H1 (cell line): ENCODE results near the gene FRA10AC1. TPM values are rescaled to one million over a fixed set of nuclear protein-coding genes. Genes with fewer than 3 reads are reported as not detected.

Experiments
- CTCF ChIA-PET: fragments of 300-600 bp; sonication (Branson Sonifier 250); formaldehyde crosslinking; loops from one replicate; lab custom pipeline; 2021; ENCODE audit not compliant: partially characterized antibody; lab: Charles Lee
- POLR2A ChIA-PET: fragments of 300-600 bp; sonication (Branson Sonifier 250); formaldehyde crosslinking; loops from one replicate; lab custom pipeline; 2021; ENCODE audit warnings: inconsistent platforms; ENCODE audit not compliant: partially characterized antibody; lab: Charles Lee
- DNase-seq, 2 experiments: peaks; one replicate each; pipeline versions ENCODE4 v3.0.0 to v3.0.0-alpha.2; 2010 to 2022; ENCODE audit warnings: low spot score in 2 of 2, low read depth in 1 of 2, mixed read lengths in 1 of 2
- FAIRE-seq: peaks from 2 replicates; lab custom pipeline; 2011; peaks lifted over from hg19 to GRCh38; lab: Jason Lieb, UNC
- H2AFZ ChIP-seq: 2 replicates; pipeline ENCODE4 v1.8.1; 2012; ENCODE audit warnings: low read length, inconsistent platforms
- H2AK5ac ChIP-seq: 2 replicates; pipeline ENCODE4 v1.6.1; 2013; ENCODE audit warnings: low read depth, low read length
- H2BK120ac ChIP-seq: replicated peaks from 2 replicates; pipeline ENCODE3; 2013; ENCODE audit warnings: low read depth, low read length, inconsistent platforms
- H2BK12ac ChIP-seq: 2 replicates; pipeline ENCODE4 v1.6.1; 2013; ENCODE audit warnings: low read depth, low read length
- H2BK15ac ChIP-seq: 2 replicates; pipeline ENCODE4 v1.6.1; 2013; ENCODE audit warnings: low read length
- H2BK20ac ChIP-seq: 2 replicates; pipeline ENCODE4 v1.6.1; 2013; ENCODE audit warnings: low read length
- H2BK5ac ChIP-seq: 2 replicates; pipeline ENCODE4 v1.6.1; 2013; ENCODE audit warnings: low read depth, low read length
- H3K14ac ChIP-seq: 2 replicates; pipeline ENCODE4 v1.6.1; 2013; ENCODE audit warnings: inconsistent platforms; ENCODE audit not compliant: insufficient read length
- H3K18ac ChIP-seq: 2 replicates; pipeline ENCODE4 v1.6.1; 2013; ENCODE audit warnings: low read length; ENCODE audit errors: extremely low read depth
- H3K23ac ChIP-seq: 2 replicates; pipeline ENCODE4 v1.6.1; 2013; ENCODE audit warnings: inconsistent platforms; ENCODE audit not compliant: insufficient read length
- H3K23me2 ChIP-seq: 2 replicates; pipeline ENCODE4 v1.6.1; 2013; ENCODE audit warnings: low read depth, low read length
- H3K27ac ChIP-seq: 2 replicates; pipeline ENCODE4 v1.6.1; 2011; ENCODE audit warnings: low read depth, low read length, inconsistent platforms
- H3K27me3 ChIP-seq, 4 experiments: replicated peaks in 1 of 4; 1 replicate in 1 of 4; 2 replicates in 3 of 4; pipeline versions ENCODE4 v1.6.1 to v1.8.1; 2011 to 2013; ENCODE audit warnings: low read length in 3 of 4, mild to moderate bottlenecking in 3 of 4, inconsistent platforms in 2 of 4, mixed read lengths in 2 of 4, moderate library complexity in 1 of 4; ENCODE audit not compliant: control insufficient read depth in 3 of 4, insufficient read depth in 3 of 4; ENCODE audit errors: extremely low read depth in 1 of 4
- H3K36me3 ChIP-seq, 4 experiments: 2 replicates each; pipeline versions ENCODE4 v1.6.1 to v1.8.1; 2011 to 2013; ENCODE audit warnings: mild to moderate bottlenecking in 4 of 4, low read length in 3 of 4, moderate library complexity in 2 of 4, control low read depth in 1 of 4, inconsistent platforms in 1 of 4; ENCODE audit not compliant: insufficient read depth in 4 of 4, control insufficient read depth in 2 of 4
- H3K4ac ChIP-seq: replicated peaks from 2 replicates; pipeline ENCODE3; 2013; ENCODE audit warnings: low read length, low read depth, mixed read lengths, inconsistent platforms; ENCODE audit not compliant: insufficient read length
- H3K4me1 ChIP-seq, 4 experiments: replicated peaks in 1 of 4; 1 replicate in 1 of 4; 2 replicates in 3 of 4; pipeline versions ENCODE4 v1.6.1 to v1.8.1; 2011 to 2013; ENCODE audit warnings: low read length in 3 of 4, inconsistent platforms in 2 of 4, mixed read lengths in 1 of 4; ENCODE audit not compliant: insufficient read depth in 4 of 4, control insufficient read depth in 3 of 4
- H3K4me2 ChIP-seq, 2 experiments: 2 replicates each; pipeline versions ENCODE4 v1.6.1 to v1.8.1; 2011 to 2013; ENCODE audit warnings: low read depth in 2 of 2, low read length in 2 of 2, control low read depth in 1 of 2, inconsistent platforms in 1 of 2, mild to moderate bottlenecking in 1 of 2; ENCODE audit not compliant: insufficient read depth in 1 of 2
- H3K4me3 ChIP-seq, 4 experiments: fragments of 200-600, 300-600 bp in 1 of 4; sonication (generic), shearing (Covaris generic), sonication (Bioruptor Twin) in 1 of 4; 2 replicates each; pipeline versions ENCODE4 v1.5.1 to v1.8.1; 2011 to 2016; ENCODE audit warnings: low read length in 4 of 4, low read depth in 3 of 4, control low read depth in 2 of 4, inconsistent platforms in 2 of 4, mild to moderate bottlenecking in 2 of 4, mixed read lengths in 1 of 4, moderate library complexity in 1 of 4; ENCODE audit not compliant: insufficient read depth in 2 of 4; ENCODE audit errors: extremely low read depth in 1 of 4
- H3K56ac ChIP-seq: replicated peaks from 2 replicates; pipeline ENCODE3; 2013; ENCODE audit warnings: low read depth, mild to moderate bottlenecking, mixed read lengths, low read length, inconsistent platforms; ENCODE audit not compliant: insufficient read length
- H3K79me1 ChIP-seq: 2 replicates; pipeline ENCODE4 v1.6.1; 2013; ENCODE audit warnings: low read depth, low read length, control low read depth
- H3K79me2 ChIP-seq, 2 experiments: 2 replicates each; pipeline versions ENCODE4 v1.6.1 to v1.8.1; 2012 to 2013; ENCODE audit warnings: low read length in 2 of 2, mild to moderate bottlenecking in 2 of 2, inconsistent platforms in 1 of 2; ENCODE audit not compliant: insufficient read depth in 2 of 2, control insufficient read depth in 1 of 2
- H3K9ac ChIP-seq, 4 experiments: replicated peaks in 1 of 4; 1 replicate in 1 of 4; 2 replicates in 3 of 4; pipeline versions ENCODE4 v1.6.1 to v1.8.1; 2011 to 2013; ENCODE audit warnings: low read depth in 3 of 4, low read length in 3 of 4, control low read depth in 2 of 4, mild to moderate bottlenecking in 2 of 4, moderate library complexity in 2 of 4, inconsistent platforms in 1 of 4; ENCODE audit errors: extremely low read depth in 1 of 4
- H3K9me3 ChIP-seq, 2 experiments: 2 replicates each; pipeline versions ENCODE4 v1.6.1 to v1.8.1; 2012 to 2013; ENCODE audit warnings: mild to moderate bottlenecking in 2 of 2, moderate library complexity in 2 of 2, control low read depth in 1 of 2, inconsistent platforms in 1 of 2, low read depth in 1 of 2, low read length in 1 of 2, mixed read lengths in 1 of 2; ENCODE audit not compliant: insufficient read depth in 2 of 2
- H4K20me1 ChIP-seq, 2 experiments: replicated peaks in 1 of 2; 2 replicates each; pipeline versions ENCODE3 to v1.8.1; 2011 to 2013; ENCODE audit warnings: inconsistent platforms in 2 of 2, low read length in 2 of 2, mild to moderate bottlenecking in 1 of 2; ENCODE audit not compliant: insufficient read depth in 2 of 2, control insufficient read depth in 1 of 2
- H4K5ac ChIP-seq: 2 replicates; pipeline ENCODE4 v1.6.1; 2013; ENCODE audit warnings: low read length, low read depth, mixed read lengths, inconsistent platforms; ENCODE audit not compliant: insufficient read length
- H4K8ac ChIP-seq: 2 replicates; pipeline ENCODE4 v1.8.0; 2013; ENCODE audit warnings: mild to moderate bottlenecking, moderate library complexity, low read length, inconsistent platforms; ENCODE audit not compliant: insufficient read depth; ENCODE audit errors: extremely low read depth
- H4K91ac ChIP-seq: replicated peaks from 2 replicates; pipeline ENCODE3; 2013; ENCODE audit warnings: low read length, mixed read lengths, inconsistent platforms; ENCODE audit not compliant: insufficient read length
- ATF2 ChIP-seq: IDR thresholded peaks from 2 replicates; pipeline ENCODE4 v1.6.1; 2012; ENCODE audit warnings: low read length, inconsistent platforms
- BCL11A ChIP-seq, 2 experiments: IDR thresholded peaks; one replicate each; pipeline ENCODE4 v1.6.1; 2011; ENCODE audit warnings: low read depth in 2 of 2, low read length in 2 of 2, mild to moderate bottlenecking in 2 of 2
- EP300 ChIP-seq, 2 experiments: IDR thresholded peaks; 1 replicate in 1 of 2; 2 replicates in 1 of 2; pipeline ENCODE4 v1.6.1; 2011 to 2012; ENCODE audit warnings: low read depth in 2 of 2, low read length in 2 of 2, mild to moderate bottlenecking in 2 of 2, borderline replicate concordance in 1 of 2, inconsistent platforms in 1 of 2, moderate library complexity in 1 of 2
- JUN ChIP-seq: IDR thresholded peaks from 2 replicates; pipeline ENCODE4 v1.6.1; 2011; ENCODE audit warnings: low read depth, mild to moderate bottlenecking, improper control_type of control experiment, low read length
- KDM4A ChIP-seq: IDR thresholded peaks from one replicate; pipeline ENCODE4 v1.7.1; 2012; ENCODE audit warnings: low read depth, mild to moderate bottlenecking, moderate library complexity, low read length, inconsistent platforms; ENCODE audit not compliant: severe bottlenecking
- NANOG ChIP-seq: IDR thresholded peaks from 2 replicates; pipeline ENCODE4 v1.6.1; 2011; ENCODE audit warnings: low read length, low read depth, mild to moderate bottlenecking, inconsistent platforms; ENCODE audit not compliant: insufficient read depth, poor library complexity, severe bottlenecking
- NRF1 ChIP-seq: IDR thresholded peaks from 2 replicates; pipeline ENCODE4 v1.6.1; 2011; ENCODE audit warnings: mild to moderate bottlenecking, low read depth, low read length, improper control_type of control experiment
- POU5F1 ChIP-seq: IDR thresholded peaks from 2 replicates; pipeline ENCODE4 v1.6.1; 2011; ENCODE audit warnings: low read depth, mild to moderate bottlenecking, low read length, moderate library complexity
- SAP30 ChIP-seq: fragments of 300-600 bp; sonication (generic); IDR thresholded peaks from 2 replicates; pipeline ENCODE4 v1.7.1; 2012; ENCODE audit warnings: low read length, moderate library complexity, mild to moderate bottlenecking, inconsistent platforms; ENCODE audit not compliant: insufficient read depth, insufficient replicate concordance
- SIRT6 ChIP-seq: IDR thresholded peaks from one replicate; pipeline ENCODE4 v1.7.1; 2012; ENCODE audit warnings: low read length, inconsistent platforms
- SP4 ChIP-seq: IDR thresholded peaks from 2 replicates; pipeline ENCODE4 v1.6.1; 2012; ENCODE audit warnings: low read length, inconsistent platforms
- TAF7 ChIP-seq: optimal IDR thresholded peaks from 2 replicates; pipeline ENCODE3; 2011; ENCODE audit warnings: low read depth, mild to moderate bottlenecking, inconsistent platforms, low read length, moderate library complexity, borderline replicate concordance
- TEAD4 ChIP-seq: IDR thresholded peaks from 2 replicates; pipeline ENCODE4 v1.6.1; 2012; ENCODE audit warnings: low read depth, low read length, inconsistent platforms, mixed read lengths
- WGBS, 2 experiments: shearing (Covaris generic) in 1 of 2; methylation state at CpG; one replicate each; pipeline versions ENCODE4 v1.1.6 to v1.1.7; 2013 to 2015; ENCODE audit warnings: low lambda C conversion rate in 2 of 2, mixed read lengths in 2 of 2, inconsistent platforms in 1 of 2, low coverage in 1 of 2, missing lambda C conversion rate in 1 of 2; ENCODE audit not compliant: insufficient replicate concordance in 2 of 2, insufficient coverage in 1 of 2, insufficient read length in 1 of 2; ENCODE audit errors: extremely low coverage in 1 of 2, missing lambda C conversion rate in 1 of 2; 5-methylcytosine and 5-hydroxymethylcytosine counted together
- polyA plus RNA-seq, 7 experiments: library from polyadenylated mRNA; depleted of rRNA in 3 of 7; stranded (reverse) in 5 of 7; unstranded in 2 of 7; fragments of >200 nt in 5 of 7; fragments of 200-250 nt in 2 of 7; gene quantifications; 1 replicate in 5 of 7; 2 replicates in 1 of 7; 4 replicates in 1 of 7; pipeline versions ENCODE4 v1.2.1 to v1.2.3, GENCODE V29; 2011 to 2013; ENCODE audit warnings: missing spikeins in 2 of 7, mixed read lengths in 2 of 7
- total RNA-seq: library from RNA; stranded (reverse); fragmentation: NEBNext Ultra II Directional; extraction: Animal tissue kit (Norgen Biotek cat#: 25700); gene quantifications from 2 replicates; pipeline ENCODE4 v1.2.1, GENCODE V29; 2021

Gene FRA10AC1
- total and polyA plus RNA-seq, 2 of the 8 experiments (the other 6 are each of a cell fraction or from before 2014, with no cell fraction given), result 4.4 to 13.5 TPM

GRCh38 chr10:93639791-93640190 lies 62.6 kb downstream of the FRA10AC1 start:
- Histone ChIP-seq H3K4me1 (no peaks in the 10 kb centered on the region), H3K27ac (no peak overlapping the region), H4K20me1 (no peaks in the 10 kb centered on the region), H2AK5ac (no peak overlapping the region), H3K23me2 (no peaks in the 10 kb centered on the region), H2BK5ac (no peak overlapping the region), H3K14ac (no peak overlapping the region), H2BK20ac (no peak overlapping the region), H3K4me2 (no peak overlapping the region), H3K4me3 (no peak overlapping the region), H3K9me3 (no peaks in the 10 kb centered on the region), H2AFZ (no peak overlapping the region), H3K27me3 (no peaks in the 10 kb centered on the region), H4K5ac (no peak overlapping the region), H3K56ac (no peak overlapping the region), H2BK120ac (no peak overlapping the region), H4K91ac (no peak overlapping the region), H3K79me2 (no peaks in the 10 kb centered on the region), H3K79me1 (no peaks in the 10 kb centered on the region), H3K36me3 (no peaks in the 10 kb centered on the region), H3K4ac (no peak overlapping the region), H3K23ac (no peak overlapping the region), H4K8ac (no peak overlapping the region), H2BK15ac (no peak overlapping the region), H3K9ac (no peak overlapping the region), H2BK12ac (no peak overlapping the region), H3K18ac (no peak overlapping the region)
- 91% methylated on average over 7 of the region's 7 CpGs; no CpG with 5 or more reads in 1 of the 2 experiments for WGBS, 2 experiments
- ChIA-PET POLR2A (no interaction called here), CTCF (interaction anchor here (1.0 kb wide), 1 partner anchor 9 kb away, joined by 3 read pairs; no protein-coding TSS in a partner anchor)
- FAIRE-seq (no peak), DNase-seq (no peak)
- TF ChIP-seq JUN (no peak), TEAD4 (no peak), TAF7 (no peak), NANOG (no peak), KDM4A (no peak), SIRT6 (no peak), BCL11A (IDR thresholded peaks at IDR 0.05; ENCODE audit: low read depth in 2 of 2, low read length in 2 of 2) (no peak), ATF2 (no peak), SP4 (no peak), EP300 (IDR thresholded peaks at IDR 0.05; ENCODE audit: borderline replicate concordance in 1 of 2, low read depth in 2 of 2, low read length in 2 of 2) (no peak), NRF1 (no peak), POU5F1 (no peak), SAP30 (no peak)
